HEK293 (cell line): ENCODE results near the gene KAT2B.

Experiments used
- CTCF ChIA-PET: fragments of 350-600 bp; formaldehyde crosslinking; extraction: SDS; loops from one replicate; lab custom pipeline; 2021; ENCODE audit warnings: antibody characterized with exemption; lab: Yijun Ruan, JAX
- POLR2A ChIA-PET: fragments of 300-600 bp; formaldehyde crosslinking; extraction: SDS; loops from one replicate; lab custom pipeline; 2020; ENCODE audit warnings: antibody characterized with exemption, inconsistent platforms; lab: Yijun Ruan, JAX
- H3K27ac ChIP-seq: fragments of 200-500 bp; sonication (Bioruptor generic); 2 replicates; pipeline ENCODE4 v1.5.1; 2014; ENCODE audit warnings: low read depth, low read length, control low read depth, inconsistent platforms; ENCODE audit errors: extremely low read depth
- H3K36me3 ChIP-seq, 2 experiments: fragments of 200-500 bp in 1 of 2; sonication (Bioruptor generic) in 1 of 2; 1 replicate in 1 of 2; 2 replicates in 1 of 2; pipeline ENCODE4 v1.5.1; 2014 to 2017; ENCODE audit warnings: inconsistent platforms in 2 of 2, low read length in 2 of 2; ENCODE audit not compliant: control insufficient read depth in 2 of 2, insufficient read depth in 1 of 2
- H3K4me1 ChIP-seq: fragments of 200-500 bp; sonication (Bioruptor generic); 2 replicates; pipeline ENCODE4 v1.5.1; 2014; ENCODE audit warnings: mild to moderate bottlenecking, low read length, inconsistent platforms; ENCODE audit not compliant: control insufficient read depth, insufficient read depth
- H3K4me3 ChIP-seq: 2 replicates; pipeline ENCODE4 v1.5.1; 2011; ENCODE audit warnings: low read depth, mild to moderate bottlenecking, control low read depth, low read length, moderate library complexity
- H3K9me3 ChIP-seq: fragments of 200-500 bp; sonication (Bioruptor generic); 2 replicates; pipeline ENCODE4 v1.5.1; 2014; ENCODE audit warnings: low read depth, low read length, inconsistent platforms; ENCODE audit not compliant: control insufficient read depth, insufficient read depth
- GLIS2 ChIP-seq: fragments of 450-650 bp; formaldehyde crosslinking; IDR thresholded peaks from 2 replicates; pipeline ENCODE4 v1.5.1; 2016; ENCODE audit warnings: missing biosample characterization, missing genetic modification characterization
- KLF16 ChIP-seq: fragments of 450-650 bp; formaldehyde crosslinking; IDR thresholded peaks from 2 replicates; pipeline ENCODE4 v1.5.1; 2017; ENCODE audit warnings: missing biosample characterization, missing genetic modification characterization
- KLF8 ChIP-seq: fragments of 450-650 bp; formaldehyde crosslinking; IDR thresholded peaks from 2 replicates; pipeline ENCODE4 v1.5.1; 2016; ENCODE audit warnings: missing biosample characterization, missing genetic modification characterization
- MZF1 ChIP-seq: fragments of 450-650 bp; formaldehyde crosslinking; IDR thresholded peaks from 2 replicates; pipeline ENCODE4 v1.5.1; 2017; ENCODE audit warnings: missing biosample characterization, missing genetic modification characterization, borderline replicate concordance
- SCRT2 ChIP-seq: fragments of 450-650 bp; formaldehyde crosslinking; IDR thresholded peaks from 2 replicates; pipeline ENCODE4 v1.5.1; 2016; ENCODE audit warnings: missing biosample characterization, missing genetic modification characterization
- TCF7L2 ChIP-seq: IDR thresholded peaks from 2 replicates; pipeline ENCODE4 v1.6.1; 2011; ENCODE audit warnings: low read depth, mild to moderate bottlenecking, inconsistent platforms, low read length, moderate library complexity, borderline replicate concordance
- ZFP3 ChIP-seq: fragments of 450-650 bp; formaldehyde crosslinking; IDR thresholded peaks from 2 replicates; pipeline ENCODE4 v1.5.1; 2016; ENCODE audit warnings: low read depth, missing biosample characterization, missing genetic modification characterization
- ZIC2 ChIP-seq: fragments of 450-650 bp; formaldehyde crosslinking; IDR thresholded peaks from 2 replicates; pipeline ENCODE4 v1.5.1; 2016; ENCODE audit warnings: missing biosample characterization, missing genetic modification characterization
- ZNF114 ChIP-seq: fragments of 450-650 bp; formaldehyde crosslinking; IDR thresholded peaks from 2 replicates; pipeline ENCODE4 v1.5.0; 2017; ENCODE audit warnings: missing biosample characterization, missing genetic modification characterization
- ZNF138 ChIP-seq: fragments of 450-650 bp; formaldehyde crosslinking; IDR thresholded peaks from 2 replicates; pipeline ENCODE4 v1.5.1; 2016; ENCODE audit warnings: missing biosample characterization, missing genetic modification characterization, borderline replicate concordance
- ZNF184 ChIP-seq: fragments of 450-650 bp; IDR thresholded peaks from 2 replicates; pipeline ENCODE4 v1.5.1; 2018; ENCODE audit warnings: missing biosample characterization, mild to moderate bottlenecking, missing genetic modification characterization
- ZNF23 ChIP-seq: fragments of 450-650 bp; formaldehyde crosslinking; IDR thresholded peaks from 2 replicates; pipeline ENCODE4 v1.5.1; 2016; ENCODE audit warnings: missing biosample characterization, missing genetic modification characterization, borderline replicate concordance
- ZNF274 ChIP-seq, 2 experiments: fragments of 200-500 bp in 1 of 2; fragments of 450-650 bp in 1 of 2; sonication (Bioruptor generic) in 1 of 2; formaldehyde crosslinking in 1 of 2; IDR thresholded peaks; 2 replicates each; pipeline versions ENCODE4 v1.5.1 to v1.6.1; 2014 to 2016; ENCODE audit warnings: borderline replicate concordance in 1 of 2, inconsistent platforms in 1 of 2, low read length in 1 of 2, missing biosample characterization in 1 of 2, missing genetic modification characterization in 1 of 2
- ZNF302 ChIP-seq: fragments of 450-650 bp; formaldehyde crosslinking; IDR thresholded peaks from 2 replicates; pipeline ENCODE4 v1.5.1; 2016; ENCODE audit warnings: missing biosample characterization, missing genetic modification characterization, low read depth
- ZNF501 ChIP-seq: fragments of 450-650 bp; formaldehyde crosslinking; IDR thresholded peaks from 2 replicates; pipeline ENCODE4 v1.5.1; 2016; ENCODE audit warnings: missing biosample characterization, missing genetic modification characterization
- ZNF626 ChIP-seq: fragments of 450-650 bp; sonication (Bioruptor Pico); formaldehyde crosslinking; IDR thresholded peaks from 2 replicates; pipeline ENCODE4 v1.5.1; 2018; ENCODE audit warnings: missing biosample characterization, missing genetic modification characterization, inconsistent platforms
- ZNF76 ChIP-seq: fragments of 450-650 bp; formaldehyde crosslinking; IDR thresholded peaks from 2 replicates; pipeline ENCODE4; 2016; ENCODE audit warnings: low read depth, missing biosample characterization, missing genetic modification characterization, borderline replicate concordance
- ZNF776 ChIP-seq: fragments of 450-650 bp; formaldehyde crosslinking; IDR thresholded peaks from 2 replicates; pipeline ENCODE4 v1.5.0; 2017; ENCODE audit warnings: missing biosample characterization, missing genetic modification characterization, borderline replicate concordance
- ZNF777 ChIP-seq: fragments of 450-650 bp; formaldehyde crosslinking; IDR thresholded peaks from 2 replicates; pipeline ENCODE4 v1.5.1; 2017; ENCODE audit warnings: missing biosample characterization, missing genetic modification characterization, borderline replicate concordance
- ZSCAN30 ChIP-seq: fragments of 450-650 bp; IDR thresholded peaks from 2 replicates; pipeline ENCODE4 v1.5.1; 2018; ENCODE audit warnings: missing biosample characterization, mild to moderate bottlenecking, missing genetic modification characterization, moderate library complexity
- TF ChIP-seq, protein P1 (sequence below): fragments of 450-650 bp; formaldehyde crosslinking; IDR thresholded peaks from 2 replicates; pipeline ENCODE4 v1.5.1; 2017; ENCODE audit warnings: missing biosample characterization, missing genetic modification characterization
- TF ChIP-seq, protein P2 (sequence below): fragments of 450-650 bp; formaldehyde crosslinking; IDR thresholded peaks from 2 replicates; pipeline ENCODE4 v1.5.1; 2017; ENCODE audit warnings: missing biosample characterization, missing genetic modification characterization
- TF ChIP-seq, protein P3 (sequence below): fragments of 450-650 bp; formaldehyde crosslinking; IDR thresholded peaks from 2 replicates; pipeline ENCODE4 v1.5.1; 2017; ENCODE audit warnings: missing biosample characterization, missing genetic modification characterization
- TF ChIP-seq, protein P4 (sequence below): fragments of 450-650 bp; formaldehyde crosslinking; IDR thresholded peaks from 2 replicates; pipeline ENCODE4 v1.5.1; 2016; ENCODE audit warnings: missing biosample characterization, missing genetic modification characterization, borderline replicate concordance

Gene KAT2B

DNA sequence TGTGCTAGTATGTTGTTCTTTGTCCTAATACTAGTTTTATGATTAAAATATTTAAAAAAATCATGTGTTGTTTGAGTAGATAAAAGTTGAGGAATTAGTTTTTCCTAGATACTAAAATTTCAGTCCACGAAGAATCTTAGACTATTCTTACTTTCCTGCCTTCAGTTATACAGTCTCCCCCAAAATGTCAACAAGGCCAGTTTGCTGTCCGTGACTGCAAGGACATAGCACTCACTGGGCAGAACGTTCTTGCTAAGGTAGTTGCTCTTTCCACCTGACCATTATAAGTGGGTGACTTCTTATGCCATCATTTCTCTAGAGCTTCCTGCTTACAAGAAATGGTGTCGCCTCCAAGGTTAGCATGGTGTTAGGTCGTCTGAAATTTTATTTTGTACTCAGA lies 32.8 kb downstream of the KAT2B start:
- H3K4me3 ChIP-seq: no peak overlapping the region
- POLR2A ChIA-PET: no interaction called here
- H3K27ac ChIP-seq: no peak overlapping the region
- no peak for TF ChIP-seq ZNF76 (tag by site-specific recombination)
- TF ChIP-seq ZSCAN30 (tag by site-specific recombination): no peak
- TF ChIP-seq, protein P1, sequence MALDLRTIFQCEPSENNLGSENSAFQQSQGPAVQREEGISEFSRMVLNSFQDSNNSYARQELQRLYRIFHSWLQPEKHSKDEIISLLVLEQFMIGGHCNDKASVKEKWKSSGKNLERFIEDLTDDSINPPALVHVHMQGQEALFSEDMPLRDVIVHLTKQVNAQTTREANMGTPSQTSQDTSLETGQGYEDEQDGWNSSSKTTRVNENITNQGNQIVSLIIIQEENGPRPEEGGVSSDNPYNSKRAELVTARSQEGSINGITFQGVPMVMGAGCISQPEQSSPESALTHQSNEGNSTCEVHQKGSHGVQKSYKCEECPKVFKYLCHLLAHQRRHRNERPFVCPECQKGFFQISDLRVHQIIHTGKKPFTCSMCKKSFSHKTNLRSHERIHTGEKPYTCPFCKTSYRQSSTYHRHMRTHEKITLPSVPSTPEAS (tag by site-specific recombination): no peak
- no peak for TF ChIP-seq ZNF626 (tag by site-specific recombination)
- TF ChIP-seq ZNF302: no peak
- no peak for TF ChIP-seq ZNF114
- TF ChIP-seq TCF7L2: no peak
- no peak for TF ChIP-seq KLF16 (tag by site-specific recombination)
- TF ChIP-seq ZIC2 (tag by site-specific recombination): no peak
- no peak for TF ChIP-seq SCRT2 (tag by site-specific recombination)
- no peak for TF ChIP-seq ZNF501
- TF ChIP-seq, protein P2, sequence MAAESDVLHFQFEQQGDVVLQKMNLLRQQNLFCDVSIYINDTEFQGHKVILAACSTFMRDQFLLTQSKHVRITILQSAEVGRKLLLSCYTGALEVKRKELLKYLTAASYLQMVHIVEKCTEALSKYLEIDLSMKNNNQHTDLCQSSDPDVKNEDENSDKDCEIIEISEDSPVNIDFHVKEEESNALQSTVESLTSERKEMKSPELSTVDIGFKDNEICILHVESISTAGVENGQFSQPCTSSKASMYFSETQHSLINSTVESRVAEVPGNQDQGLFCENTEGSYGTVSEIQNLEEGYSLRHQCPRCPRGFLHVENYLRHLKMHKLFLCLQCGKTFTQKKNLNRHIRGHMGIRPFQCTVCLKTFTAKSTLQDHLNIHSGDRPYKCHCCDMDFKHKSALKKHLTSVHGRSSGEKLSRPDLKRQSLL (tag by site-specific recombination): no peak
- TF ChIP-seq ZNF274 (IDR thresholded peaks at IDR 0.05; ENCODE audit: low read length): no peak
- no peak for TF ChIP-seq ZNF274 (tag by site-specific recombination; IDR thresholded peaks at IDR 0.05; ENCODE audit: borderline replicate concordance)
- no peak for TF ChIP-seq ZNF184
- TF ChIP-seq ZNF23 (tag by site-specific recombination): no peak
- TF ChIP-seq ZFP3: no peak
- TF ChIP-seq ZNF777 (tag by site-specific recombination): no peak
- TF ChIP-seq ZNF138 (tag by site-specific recombination): no peak
- TF ChIP-seq ZNF776: no peak
- no peak for TF ChIP-seq KLF8 (tag by site-specific recombination)
- CTCF ChIA-PET: no interaction called here
- no peaks in the 10 kb centered on the region for H3K9me3 ChIP-seq
- H3K36me3 ChIP-seq: no peaks in the 10 kb centered on the region
- H3K4me1 ChIP-seq: peaks cover 3% of the 10 kb centered on the region; the same call in 1 of the 2 replicates

DNA sequence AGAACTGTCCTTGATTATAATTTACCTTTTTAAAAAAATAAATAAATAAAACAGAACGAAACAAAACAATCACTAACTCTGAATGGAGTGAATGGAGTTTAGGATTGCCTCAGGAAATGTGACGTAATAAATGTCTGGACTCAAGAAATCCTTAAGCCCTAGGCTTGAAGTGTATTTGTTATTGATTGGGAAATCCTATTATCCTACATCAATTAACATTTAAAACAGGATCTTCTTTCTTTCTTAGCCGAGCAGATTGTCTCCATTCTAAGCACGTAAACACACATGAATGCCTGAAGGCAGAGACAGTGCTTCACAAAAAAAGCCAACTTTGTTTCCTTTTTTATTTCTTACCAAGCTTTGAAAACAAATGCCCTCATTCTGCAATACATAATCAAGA lies 33.4 kb downstream of the KAT2B start:
- H3K27ac ChIP-seq: no peak overlapping the region
- CTCF ChIA-PET: no interaction called here
- TF ChIP-seq MZF1 (tag by site-specific recombination): no peak
- TF ChIP-seq, protein P3, sequence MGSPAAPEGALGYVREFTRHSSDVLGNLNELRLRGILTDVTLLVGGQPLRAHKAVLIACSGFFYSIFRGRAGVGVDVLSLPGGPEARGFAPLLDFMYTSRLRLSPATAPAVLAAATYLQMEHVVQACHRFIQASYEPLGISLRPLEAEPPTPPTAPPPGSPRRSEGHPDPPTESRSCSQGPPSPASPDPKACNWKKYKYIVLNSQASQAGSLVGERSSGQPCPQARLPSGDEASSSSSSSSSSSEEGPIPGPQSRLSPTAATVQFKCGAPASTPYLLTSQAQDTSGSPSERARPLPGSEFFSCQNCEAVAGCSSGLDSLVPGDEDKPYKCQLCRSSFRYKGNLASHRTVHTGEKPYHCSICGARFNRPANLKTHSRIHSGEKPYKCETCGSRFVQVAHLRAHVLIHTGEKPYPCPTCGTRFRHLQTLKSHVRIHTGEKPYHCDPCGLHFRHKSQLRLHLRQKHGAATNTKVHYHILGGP (tag by site-specific recombination): no peak
- no peak for TF ChIP-seq GLIS2 (tag by site-specific recombination)
- TF ChIP-seq, protein P4, sequence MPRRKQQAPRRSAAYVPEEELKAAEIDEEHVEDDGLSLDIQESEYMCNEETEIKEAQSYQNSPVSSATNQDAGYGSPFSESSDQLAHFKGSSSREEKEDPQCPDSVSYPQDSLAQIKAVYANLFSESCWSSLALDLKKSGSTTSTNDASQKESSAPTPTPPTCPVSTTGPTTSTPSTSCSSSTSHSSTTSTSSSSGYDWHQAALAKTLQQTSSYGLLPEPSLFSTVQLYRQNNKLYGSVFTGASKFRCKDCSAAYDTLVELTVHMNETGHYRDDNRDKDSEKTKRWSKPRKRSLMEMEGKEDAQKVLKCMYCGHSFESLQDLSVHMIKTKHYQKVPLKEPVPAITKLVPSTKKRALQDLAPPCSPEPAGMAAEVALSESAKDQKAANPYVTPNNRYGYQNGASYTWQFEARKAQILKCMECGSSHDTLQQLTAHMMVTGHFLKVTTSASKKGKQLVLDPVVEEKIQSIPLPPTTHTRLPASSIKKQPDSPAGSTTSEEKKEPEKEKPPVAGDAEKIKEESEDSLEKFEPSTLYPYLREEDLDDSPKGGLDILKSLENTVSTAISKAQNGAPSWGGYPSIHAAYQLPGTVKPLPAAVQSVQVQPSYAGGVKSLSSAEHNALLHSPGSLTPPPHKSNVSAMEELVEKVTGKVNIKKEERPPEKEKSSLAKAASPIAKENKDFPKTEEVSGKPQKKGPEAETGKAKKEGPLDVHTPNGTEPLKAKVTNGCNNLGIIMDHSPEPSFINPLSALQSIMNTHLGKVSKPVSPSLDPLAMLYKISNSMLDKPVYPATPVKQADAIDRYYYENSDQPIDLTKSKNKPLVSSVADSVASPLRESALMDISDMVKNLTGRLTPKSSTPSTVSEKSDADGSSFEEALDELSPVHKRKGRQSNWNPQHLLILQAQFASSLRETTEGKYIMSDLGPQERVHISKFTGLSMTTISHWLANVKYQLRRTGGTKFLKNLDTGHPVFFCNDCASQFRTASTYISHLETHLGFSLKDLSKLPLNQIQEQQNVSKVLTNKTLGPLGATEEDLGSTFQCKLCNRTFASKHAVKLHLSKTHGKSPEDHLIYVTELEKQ: no peak

More for the DNA sequence above, 33.4 kb downstream of the KAT2B start:
- no peaks in the 10 kb centered on the region for H3K36me3 ChIP-seq
- H3K4me1 ChIP-seq: peaks cover 3% of the 10 kb centered on the region
- H3K9me3 ChIP-seq: no peaks in the 10 kb centered on the region
- POLR2A ChIA-PET: no interaction called here
- no peak overlapping the region for H3K4me3 ChIP-seq
